Measurements from ENCODE around the gene RHEX.

GRCh38 chr1:206142011-206142410 is 89.0 kb downstream of the RHEX start:
- TF ChIP-seq CTCF (IDR thresholded peaks at IDR 0.05) (no peak), RORB (CRISPR knock-in tag; IDR thresholded peaks at IDR 0.05) (no peak), CREM (CRISPR knock-in tag; IDR thresholded peaks at IDR 0.05) (no peak), JUN (CRISPR knock-in tag; IDR thresholded peaks at IDR 0.05) (no peak), MYBL2 (CRISPR knock-in tag; IDR thresholded peaks at IDR 0.05) (no peak), E2F1 (CRISPR knock-in tag; IDR thresholded peaks at IDR 0.05) (no peak), ZNF263 (CRISPR knock-in tag; IDR thresholded peaks at IDR 0.05; ENCODE audit: low read depth) (no peak), TP53 (CRISPR knock-in tag; IDR thresholded peaks at IDR 0.05) (no peak), ESRRA (CRISPR knock-in tag; IDR thresholded peaks at IDR 0.05; ENCODE audit: borderline replicate concordance) (no peak), MAX (CRISPR knock-in tag; IDR thresholded peaks at IDR 0.05) (no peak), ELF4 (CRISPR knock-in tag; IDR thresholded peaks at IDR 0.05; ENCODE audit: low read depth) (no peak), ATF6 (CRISPR knock-in tag; IDR thresholded peaks at IDR 0.05) (no peak)

Measured in WTC11 (cell line).